GM12865 (cell line): ENCODE results near the gene MAN2A2.

Experiments
- DNase-seq: peaks from one replicate; pipeline ENCODE4 v3.0.0; 2010; ENCODE audit warnings: low read depth
- H3K4me3 ChIP-seq: 2 replicates; pipeline ENCODE4 v1.5.1; 2011; ENCODE audit warnings: mild to moderate bottlenecking, low read depth, low read length, control low read depth
- TF ChIP-seq, protein P1 (sequence below): IDR thresholded peaks from 2 replicates; pipeline ENCODE4 v1.5.1; 2011; ENCODE audit warnings: low read length, control low read depth, low read depth, inconsistent platforms; ENCODE audit not compliant: insufficient read depth; ENCODE audit errors: missing control alignments

MAN2A2 gene

DNA sequence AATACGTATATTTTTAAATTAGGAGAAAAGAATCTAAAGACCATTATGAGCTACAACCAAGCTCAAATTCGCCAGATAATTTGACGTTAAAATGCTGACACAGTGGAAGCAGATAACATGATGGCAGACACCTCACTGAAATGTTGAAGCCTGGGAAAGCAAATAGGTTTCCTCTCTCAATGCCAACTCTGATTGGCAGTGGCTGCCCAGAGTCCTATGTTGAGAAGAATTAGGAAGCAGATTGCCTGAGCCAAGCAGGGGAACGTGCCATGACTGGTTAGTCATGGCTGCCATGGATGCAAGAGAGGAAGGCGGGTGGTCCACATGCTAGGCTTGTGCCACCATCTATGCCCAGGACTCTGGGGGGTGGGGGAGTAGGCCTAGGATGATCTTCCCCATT lies 35.2 kb downstream of the MAN2A2 start:
- DNase-seq = no peak
- no peak overlapping the region for H3K4me3 ChIP-seq
- TF ChIP-seq, protein P1, sequence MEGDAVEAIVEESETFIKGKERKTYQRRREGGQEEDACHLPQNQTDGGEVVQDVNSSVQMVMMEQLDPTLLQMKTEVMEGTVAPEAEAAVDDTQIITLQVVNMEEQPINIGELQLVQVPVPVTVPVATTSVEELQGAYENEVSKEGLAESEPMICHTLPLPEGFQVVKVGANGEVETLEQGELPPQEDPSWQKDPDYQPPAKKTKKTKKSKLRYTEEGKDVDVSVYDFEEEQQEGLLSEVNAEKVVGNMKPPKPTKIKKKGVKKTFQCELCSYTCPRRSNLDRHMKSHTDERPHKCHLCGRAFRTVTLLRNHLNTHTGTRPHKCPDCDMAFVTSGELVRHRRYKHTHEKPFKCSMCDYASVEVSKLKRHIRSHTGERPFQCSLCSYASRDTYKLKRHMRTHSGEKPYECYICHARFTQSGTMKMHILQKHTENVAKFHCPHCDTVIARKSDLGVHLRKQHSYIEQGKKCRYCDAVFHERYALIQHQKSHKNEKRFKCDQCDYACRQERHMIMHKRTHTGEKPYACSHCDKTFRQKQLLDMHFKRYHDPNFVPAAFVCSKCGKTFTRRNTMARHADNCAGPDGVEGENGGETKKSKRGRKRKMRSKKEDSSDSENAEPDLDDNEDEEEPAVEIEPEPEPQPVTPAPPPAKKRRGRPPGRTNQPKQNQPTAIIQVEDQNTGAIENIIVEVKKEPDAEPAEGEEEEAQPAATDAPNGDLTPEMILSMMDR = no peak

DNA sequence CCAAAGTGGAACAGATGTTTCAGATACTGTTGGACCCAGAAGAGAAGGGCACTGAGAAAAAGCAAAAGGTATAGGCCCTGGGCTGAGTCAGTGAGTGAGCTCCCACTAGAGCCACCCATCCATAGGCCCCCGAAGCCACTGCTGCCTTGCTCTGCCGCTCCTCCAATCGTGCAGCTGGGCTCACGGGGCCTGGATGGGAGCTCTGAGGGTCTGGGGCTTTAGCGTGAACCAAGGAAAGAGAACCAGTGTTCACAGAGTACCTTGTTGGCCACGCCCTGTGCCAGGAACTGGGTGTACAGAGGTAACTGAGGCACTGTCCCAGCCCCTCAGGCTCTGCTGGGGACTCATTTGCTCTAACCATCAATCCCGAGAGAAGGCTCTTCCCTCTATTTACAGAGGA lies 36.7 kb downstream of the MAN2A2 start:
- TF ChIP-seq, protein P1 = no peak
- no peak for DNase-seq
- no peak overlapping the region for H3K4me3 ChIP-seq

DNA sequence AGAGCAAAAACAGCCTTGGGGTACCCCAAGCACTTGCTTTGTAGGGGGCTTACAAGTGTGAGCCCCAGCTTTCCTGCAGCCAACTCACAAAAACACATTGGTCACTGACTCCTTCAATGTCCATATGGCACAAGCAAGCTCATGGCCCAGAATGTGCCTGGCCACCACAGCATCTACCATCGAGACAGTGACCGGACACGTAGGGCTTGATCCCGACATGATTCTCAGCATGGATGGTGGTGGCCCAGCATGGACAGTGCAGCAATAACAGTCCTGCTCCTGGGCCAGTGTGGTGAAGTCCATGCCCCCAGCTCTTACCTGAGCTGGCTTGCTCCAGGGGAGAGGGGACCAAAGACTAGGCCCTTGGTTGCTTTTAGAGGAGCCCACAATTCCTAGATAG lies 37.9 kb downstream of the MAN2A2 start:
- no peak for DNase-seq
- H3K4me3 ChIP-seq = no peak overlapping the region
- TF ChIP-seq, protein P1 = no peak

GRCh38 chr15:90942354-90943120 lies 39.4 kb downstream of the MAN2A2 start:
- TF ChIP-seq, protein P1 = no peak
- DNase-seq = no peak
- no peak overlapping the region for H3K4me3 ChIP-seq

DNA sequence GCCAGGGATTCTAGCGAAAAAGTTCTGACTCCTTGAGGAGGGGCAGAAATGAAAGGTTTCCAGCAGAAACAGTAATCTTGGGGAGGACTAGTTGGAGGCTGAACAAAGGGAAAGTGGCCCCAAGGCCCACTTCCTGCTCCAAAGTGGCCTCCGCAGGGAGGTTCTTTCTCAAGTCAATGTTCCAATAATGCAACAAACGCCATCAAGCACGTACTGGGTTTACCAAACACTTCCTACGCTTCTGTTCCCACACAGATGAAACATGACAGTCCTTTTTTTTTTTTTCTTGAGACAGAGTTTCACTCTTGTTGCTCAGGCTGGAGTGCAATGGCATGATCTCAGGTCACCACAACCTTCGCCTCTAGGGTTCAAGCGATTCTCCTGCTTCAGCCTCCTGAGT lies 42.0 kb downstream of the MAN2A2 start:
- no peak for DNase-seq
- TF ChIP-seq, protein P1 = no peak
- H3K4me3 ChIP-seq = no peak overlapping the region

- no peak for DNase-seq
- TF ChIP-seq, protein P1 = no peak
- no peak overlapping the region for H3K4me3 ChIP-seq
Measured at GRCh38 chr15:90946538-90946937, 43.4 kb downstream of the MAN2A2 start.
